GM12878 (cell line): ENCODE results near the gene LMTK3. TPM values are rescaled to one million over a fixed set of nuclear protein-coding genes. Genes with fewer than 3 reads are reported as not detected.
A peak's percentile ranks its signal among the peaks of the same experiment; 100 is the strongest.

Source experiments
- ATAC-seq: fragments of 200-7000 bp; cut with Tn5 transposase; 3 replicates; pipeline ENCODE4 v1.9.1; 2020; ENCODE audit warnings: mild to moderate bottlenecking, moderate library complexity
- BruUV-seq: library from RNA; stranded (reverse); fragments of 400-500 nt; replicated peaks from 2 replicates; lab custom pipeline; 2021; lab: Mats Ljungman, UMichigan
- CTCF ChIA-PET: fragments of 300-600 bp; sonication (Branson Sonifier 250); formaldehyde crosslinking; extraction: SDS; loops from one replicate; lab custom pipeline; 2021; ENCODE audit warnings: inconsistent platforms; lab: Yijun Ruan, JAX
- POLR2A ChIA-PET: fragments of 350-600 bp; formaldehyde crosslinking; extraction: SDS; loops from one replicate; lab custom pipeline; 2021; ENCODE audit warnings: inconsistent platforms; lab: Charles Lee
- RAD21 ChIA-PET: fragments of 300-600 bp; sonication (Branson Sonifier 250); formaldehyde crosslinking; loops from one replicate; lab custom pipeline; 2023; ENCODE audit warnings: antibody characterized with exemption; ENCODE audit not compliant: unreplicated experiment; lab: Charles Lee
- SMC1A ChIA-PET: fragments of 300-600 bp; sonication (Branson Sonifier 250); formaldehyde crosslinking; loops from one replicate; lab custom pipeline; 2023; ENCODE audit not compliant: unreplicated experiment, uncharacterized antibody; lab: Charles Lee
- DNase-seq: peaks from one replicate; pipeline ENCODE4 v3.0.0-alpha.2; 2011; ENCODE audit warnings: low read depth, low spot score
- FAIRE-seq: peaks from 3 replicates; lab custom pipeline; 2011; peaks lifted over from hg19 to GRCh38; lab: Jason Lieb, UNC
- H2AFZ ChIP-seq: 2 replicates; pipeline ENCODE4 v1.6.0; 2011; ENCODE audit warnings: low read depth, low read length, control low read depth; ENCODE audit not compliant: control insufficient read depth
- H3K27ac ChIP-seq: 2 replicates; pipeline ENCODE4 v1.5.1; 2011; ENCODE audit warnings: control low read depth; ENCODE audit not compliant: control insufficient read depth, insufficient read depth
- H3K27me3 ChIP-seq, 2 experiments: replicated peaks in 1 of 2; 2 replicates each; pipeline versions ENCODE4 v1.6.0 to v1.6.1; 2011; ENCODE audit warnings: low read length in 1 of 2; ENCODE audit not compliant: control insufficient read depth in 2 of 2, insufficient read depth in 2 of 2
- H3K36me3 ChIP-seq, 2 experiments: 2 replicates each; pipeline ENCODE4 v1.5.1; 2011; ENCODE audit warnings: low read length in 1 of 2; ENCODE audit not compliant: control insufficient read depth in 2 of 2, insufficient read depth in 2 of 2
- H3K4me1 ChIP-seq: 2 replicates; pipeline ENCODE4 v1.6.1; 2011; ENCODE audit warnings: mild to moderate bottlenecking, low read length, moderate library complexity, mixed read lengths; ENCODE audit not compliant: control insufficient read depth, insufficient read depth
- H3K4me2 ChIP-seq: 2 replicates; pipeline ENCODE4 v1.6.0; 2011; ENCODE audit warnings: control low read depth; ENCODE audit not compliant: control insufficient read depth, insufficient read depth
- H3K4me3 ChIP-seq: fragments of 200-600 bp; sonication (generic); 2 replicates; pipeline ENCODE4 v1.5.1; 2016
- H3K79me2 ChIP-seq: 2 replicates; pipeline ENCODE4 v1.6.0; 2011; ENCODE audit warnings: low read length; ENCODE audit not compliant: control insufficient read depth, insufficient read depth
- H3K9ac ChIP-seq: 2 replicates; pipeline ENCODE4 v1.8.0; 2011; ENCODE audit warnings: low read length, control low read depth, mixed read lengths; ENCODE audit not compliant: control insufficient read depth, insufficient read depth
- H3K9me3 ChIP-seq: replicated peaks from 3 replicates; pipeline ENCODE4 v1.5.1; 2011; ENCODE audit warnings: mild to moderate bottlenecking, low read length; ENCODE audit not compliant: control insufficient read depth, insufficient read depth
- H4K20me1 ChIP-seq: 2 replicates; pipeline ENCODE4 v1.6.0; 2011; ENCODE audit not compliant: control insufficient read depth, insufficient read depth
- ATF3 ChIP-seq: IDR thresholded peaks from 2 replicates; pipeline ENCODE4 v1.6.1; 2011; ENCODE audit warnings: low read depth, mild to moderate bottlenecking, low read length, moderate library complexity, borderline replicate concordance; ENCODE audit errors: extremely low read depth
- BCL11A ChIP-seq: IDR thresholded peaks from 2 replicates; pipeline ENCODE4 v1.6.1; 2011; ENCODE audit warnings: low read depth, low read length
- BHLHE40 ChIP-seq, 2 experiments: fragments of 450-650 bp in 1 of 2; IDR thresholded peaks; 2 replicates each; pipeline ENCODE4 v1.6.1; 2011 to 2017; ENCODE audit warnings: low read depth in 2 of 2, borderline replicate concordance in 1 of 2, improper control_type of control experiment in 1 of 2, low read length in 1 of 2, mild to moderate bottlenecking in 1 of 2
- CREB1 ChIP-seq: IDR thresholded peaks from 2 replicates; pipeline ENCODE4 v1.6.1; 2012; ENCODE audit warnings: low read depth, mild to moderate bottlenecking, inconsistent platforms
- GABPA ChIP-seq: IDR thresholded peaks from 2 replicates; pipeline ENCODE4 v1.6.1; 2014; ENCODE audit warnings: antibody characterized with exemption, low read depth, mild to moderate bottlenecking, inconsistent platforms
- IKZF2 ChIP-seq, 2 experiments: fragments of 450-650 bp; IDR thresholded peaks; 2 replicates each; pipeline ENCODE4 v1.6.1; 2017; ENCODE audit warnings: mild to moderate bottlenecking in 2 of 2, moderate library complexity in 2 of 2
- IRF4 ChIP-seq: IDR thresholded peaks from 2 replicates; pipeline ENCODE4 v1.6.1; 2011; ENCODE audit warnings: low read depth, low read length
- MTA2 ChIP-seq: fragments of 450-650 bp; IDR thresholded peaks from 2 replicates; pipeline ENCODE4 v1.6.1; 2016; ENCODE audit warnings: low read depth, mild to moderate bottlenecking, moderate library complexity
- MTA3 ChIP-seq: IDR thresholded peaks from 2 replicates; pipeline ENCODE4 v1.6.1; 2012; ENCODE audit warnings: low read length, inconsistent platforms, borderline replicate concordance
- MYB ChIP-seq: fragments of 150-350 bp; IDR thresholded peaks from 2 replicates; pipeline ENCODE4 v1.6.1; 2014; ENCODE audit warnings: mild to moderate bottlenecking, low read depth, low read length, borderline replicate concordance
- NBN ChIP-seq: fragments of 450-650 bp; IDR thresholded peaks from 2 replicates; pipeline ENCODE4 v1.6.1; 2016
- POU2F2 ChIP-seq: IDR thresholded peaks from 3 replicates; pipeline ENCODE4 v1.6.1; 2011; ENCODE audit warnings: low read depth, mild to moderate bottlenecking, low read length, borderline replicate concordance
- RBBP5 ChIP-seq: fragments of 200-600 bp; sonication (generic); conservative IDR thresholded peaks from 2 replicates; pipeline ENCODE4 v1.6.1; 2016
- SMAD5 ChIP-seq: IDR thresholded peaks from 2 replicates; pipeline ENCODE4 v1.6.1; 2016; ENCODE audit warnings: antibody characterized with exemption, low read depth
- SREBF1 ChIP-seq: IDR thresholded peaks from 2 replicates; pipeline ENCODE4 v1.6.1; 2012; ENCODE audit warnings: mild to moderate bottlenecking, low read length
- TCF3 ChIP-seq: IDR thresholded peaks from 2 replicates; pipeline ENCODE4 v1.6.1; 2012; ENCODE audit warnings: low read depth, mild to moderate bottlenecking, low read length, borderline replicate concordance; ENCODE audit not compliant: insufficient read depth
- USF1 ChIP-seq: IDR thresholded peaks from 2 replicates; pipeline ENCODE4 v1.6.1; 2011; ENCODE audit warnings: borderline replicate concordance, low read depth, mild to moderate bottlenecking, moderate library complexity, mixed read lengths, low read length; ENCODE audit not compliant: insufficient read depth; ENCODE audit errors: extremely low read length
- WRNIP1 ChIP-seq: IDR thresholded peaks from 2 replicates; pipeline ENCODE4 v1.6.1; 2011; ENCODE audit warnings: low read depth, low read length, improper control_type of control experiment, borderline replicate concordance
- ZNF384 ChIP-seq: IDR thresholded peaks from 2 replicates; pipeline ENCODE4 v1.6.1; 2012; ENCODE audit warnings: low read depth, mild to moderate bottlenecking, low read length, improper control_type of control experiment, borderline replicate concordance
- ZNF622 ChIP-seq: fragments of 450-650 bp; IDR thresholded peaks from 2 replicates; pipeline ENCODE4 v1.6.1; 2017; ENCODE audit warnings: mild to moderate bottlenecking, inconsistent platforms
- WGBS: methylation state at CpG from one replicate; pipeline ENCODE4 v1.1.6; 2016; ENCODE audit warnings: low lambda C conversion rate; ENCODE audit not compliant: insufficient replicate concordance, insufficient coverage; ENCODE audit errors: missing lambda C conversion rate; 5-methylcytosine and 5-hydroxymethylcytosine counted together
- in situ Hi-C: fragments of 300-500 bp; cut with MboI; formaldehyde crosslinking; loops from 9 replicates; pipeline ENCODE4 v1.14.3; 2018; ENCODE audit warnings: mixed read lengths
- intact Hi-C: fragments of 100-400 bp; cut with micrococcal nuclease; formaldehyde crosslinking; loops from one replicate; pipeline ENCODE4 v1.14.2; 2022; ENCODE audit not compliant: unreplicated experiment
- polyA plus RNA-seq, 11 experiments: library from polyadenylated mRNA; depleted of rRNA in 4 of 11; unstranded in 6 of 11; stranded (reverse) in 5 of 11; fragments of >200 nt; fragmentation: Nextera tagmentation in 4 of 11; fragmentation: Illumina TruSeq in 1 of 11; extraction: Ambion mirVana in 4 of 11; extraction: Trizol in 1 of 11; gene quantifications; 1 replicate in 1 of 11; 2 replicates in 10 of 11; pipeline versions ENCODE4 v1.2.1 to v1.2.3, GENCODE V29; 2011 to 2016; ENCODE audit warnings: inconsistent platforms in 2 of 11, missing spikeins in 2 of 11, low read depth in 1 of 11
- total RNA-seq, 4 experiments: library from RNA; depleted of rRNA in 3 of 4; stranded (reverse); fragments of >200 nt in 3 of 4; fragmentation: Illumina TruSeq in 1 of 4; extraction: Trizol in 1 of 4; gene quantifications; 2 replicates each; pipeline versions ENCODE4 v1.2.1 to v1.2.3, GENCODE V29; 2013 to 2021
- TF ChIP-seq, protein P1 (sequence below): IDR thresholded peaks from 2 replicates; pipeline ENCODE4 v1.6.1; 2011; ENCODE audit warnings: low read depth, low read length, improper control_type of control experiment, borderline replicate concordance

The LMTK3 gene
- total and polyA plus RNA-seq, 10 of the 15 experiments (the other 5 are each of a cell fraction or from before 2014, with no cell fraction given) = under 0.01 to 0.28 (median 0.04) TPM; not detected in 3

DNA sequence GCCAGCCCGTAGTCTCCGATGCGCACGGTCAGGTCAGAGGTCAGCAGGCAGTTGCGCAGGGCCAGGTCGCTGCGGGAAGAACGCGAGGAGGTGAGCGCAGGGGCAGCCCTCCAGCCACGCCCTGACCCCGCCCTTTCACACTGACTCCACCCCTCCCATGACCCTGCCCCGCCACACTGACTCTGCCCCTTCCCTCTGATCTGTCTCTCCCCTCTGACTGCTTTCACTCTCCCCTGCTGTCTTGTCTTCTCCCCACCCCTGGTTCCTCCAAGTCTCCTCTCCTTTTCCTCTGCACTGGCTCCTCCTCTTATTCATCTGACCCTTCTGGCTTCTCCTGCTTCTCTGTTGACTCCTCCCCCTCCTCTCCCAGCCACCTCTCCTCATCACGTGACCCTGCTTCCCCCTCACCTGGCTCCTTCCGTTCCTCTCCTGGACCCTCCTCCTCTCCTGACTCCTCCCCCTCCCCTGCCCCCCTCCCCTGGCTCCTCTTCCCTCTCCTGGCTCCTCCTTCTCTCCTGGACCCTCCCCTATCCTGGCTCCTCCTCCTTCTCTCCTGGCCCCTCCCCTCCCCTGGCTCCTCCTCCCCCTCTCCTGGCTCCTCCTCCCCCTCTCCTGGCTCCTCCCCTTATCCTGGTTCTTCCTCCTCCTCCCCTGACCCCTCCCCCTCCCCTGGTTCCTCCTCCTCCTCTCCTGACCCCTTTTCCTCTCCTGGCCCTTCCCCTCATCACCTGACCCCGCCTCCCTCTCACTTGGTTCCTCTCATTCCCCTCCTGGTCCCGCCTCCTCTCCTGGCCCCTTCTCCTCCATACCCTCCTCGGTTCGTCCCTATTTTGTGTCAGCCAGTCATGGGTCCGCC lies 9.9 kb downstream of the LMTK3 start (continued):
- TF ChIP-seq, protein P1, sequence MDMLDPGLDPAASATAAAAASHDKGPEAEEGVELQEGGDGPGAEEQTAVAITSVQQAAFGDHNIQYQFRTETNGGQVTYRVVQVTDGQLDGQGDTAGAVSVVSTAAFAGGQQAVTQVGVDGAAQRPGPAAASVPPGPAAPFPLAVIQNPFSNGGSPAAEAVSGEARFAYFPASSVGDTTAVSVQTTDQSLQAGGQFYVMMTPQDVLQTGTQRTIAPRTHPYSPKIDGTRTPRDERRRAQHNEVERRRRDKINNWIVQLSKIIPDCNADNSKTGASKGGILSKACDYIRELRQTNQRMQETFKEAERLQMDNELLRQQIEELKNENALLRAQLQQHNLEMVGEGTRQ = peak; percentile 47; the same call in 1 of the 2 replicates
- TF ChIP-seq NBN = peak; percentile 94
- TF ChIP-seq ATF3 = peak; percentile 40; the same call in 1 of the 2 replicates
- TF ChIP-seq GABPA = no peak
- no peak for TF ChIP-seq CREB1
- no peak for TF ChIP-seq SMAD5
- peak; percentile 42 to 76; a peak in 2 of 4 replicates for TF ChIP-seq BHLHE40 (IDR thresholded peaks at IDR 0.05; ENCODE audit: borderline replicate concordance in 1 of 2, low read depth in 2 of 2, low read length in 1 of 2)
- TF ChIP-seq, all 136 proteins: peak for 13

DNA sequence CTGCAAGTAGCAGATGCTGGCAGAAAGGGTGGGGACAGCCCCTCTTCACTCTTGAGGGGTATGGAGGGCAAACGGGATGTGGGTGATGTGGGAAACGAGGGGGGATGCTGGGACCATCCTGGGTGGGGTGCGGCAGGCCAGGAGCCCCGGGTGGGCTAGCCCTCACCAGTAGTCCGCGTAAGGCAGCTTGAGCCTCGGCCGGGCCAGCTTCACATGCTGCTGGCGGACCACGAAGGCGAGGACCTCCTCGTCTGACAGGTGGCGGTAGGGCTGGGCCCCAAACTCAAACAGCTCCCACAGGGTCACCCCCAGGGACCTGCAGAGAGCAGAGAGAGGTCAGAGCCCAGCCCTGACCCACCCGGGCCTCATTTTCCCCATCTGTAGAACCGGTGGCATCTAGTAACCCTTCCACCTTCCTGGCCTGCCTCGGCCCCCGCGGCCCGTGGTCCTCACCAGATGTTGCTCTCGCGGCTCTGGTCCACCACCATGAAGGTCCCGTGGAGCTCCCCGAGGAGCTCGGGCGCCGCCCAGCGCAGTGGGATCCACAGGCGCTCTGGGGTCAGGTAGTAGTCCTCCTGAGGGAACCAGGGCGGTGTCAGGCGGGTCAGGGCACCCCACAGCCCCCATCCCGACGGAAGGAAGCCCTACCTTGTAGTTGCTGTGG lies 10.7 kb downstream of the LMTK3 start:
- no peak for ATAC-seq
- peaks cover 4% of the 10 kb centered on the region; the same call in 1 of the 2 replicates for H3K4me1 ChIP-seq
- BruUV-seq = no TSS peak
- in situ Hi-C loops = no loop called here
- peak overlapping the region; percentile 61 for H2AFZ ChIP-seq
- H3K36me3 ChIP-seq = no peaks in the 10 kb centered on the region
- no peaks in the 10 kb centered on the region for H3K79me2 ChIP-seq
- H4K20me1 ChIP-seq = no peaks in the 10 kb centered on the region
- POLR2A ChIA-PET = interaction anchor here (0.5 kb wide), 1 partner anchor 21 kb away, joined by 3 read pairs; no protein-coding TSS in a partner anchor
- H3K4me3 ChIP-seq = peak overlapping the region; percentile 11; the same call in 1 of the 2 replicates
- intact Hi-C loops = no loop called here
- no peak overlapping the region for H3K27ac ChIP-seq
- FAIRE-seq = no peak
- RAD21 ChIA-PET = no interaction called here
- CTCF ChIA-PET = interaction anchor here (0.6 to 1.4 kb wide), 3 partner anchors 11 to 222 kb away, joined by 3 to 5 read pairs (median 3); no protein-coding TSS in a partner anchor
- H3K4me2 ChIP-seq = peak overlapping the region; percentile 91
- WGBS = 64% methylated on average over 32 of the region's 32 CpGs
- H3K9ac ChIP-seq = no peak overlapping the region
- no peaks in the 10 kb centered on the region for H3K27me3 ChIP-seq
- no peaks in the 10 kb centered on the region for H3K9me3 ChIP-seq
- SMC1A ChIA-PET = no interaction called here
- no peak for DNase-seq
- no peak for TF ChIP-seq MYB
- no peak for TF ChIP-seq BHLHE40 (IDR thresholded peaks at IDR 0.05; ENCODE audit: borderline replicate concordance in 1 of 2, low read depth in 2 of 2, low read length in 1 of 2)
- no peak for TF ChIP-seq IKZF2 (IDR thresholded peaks at IDR 0.05)
- TF ChIP-seq IRF4 = no peak
- TF ChIP-seq ZNF622 = no peak
- TF ChIP-seq SREBF1 = no peak
- TF ChIP-seq MTA3 = no peak
- no peak for TF ChIP-seq TCF3
- no peak for TF ChIP-seq RBBP5
- no peak for TF ChIP-seq BCL11A
- no peak for TF ChIP-seq USF1
- no peak for TF ChIP-seq POU2F2
- TF ChIP-seq WRNIP1 = no peak
- TF ChIP-seq MTA2 = no peak
- TF ChIP-seq ZNF384 = no peak
